Nephron progenitor cell (in vitro differentiated cells): ENCODE data around the gene RFTN1.

Experiments
- DNase-seq: peaks from one replicate; pipeline ENCODE4 v3.0.0; 2021
- H3K27ac Mint-ChIP-seq: 2 replicates; pipeline ENCODE4 v1.8.0; 2021; ENCODE audit warnings: mild to moderate bottlenecking, moderate library complexity, mixed read lengths
- H3K27me3 Mint-ChIP-seq: 2 replicates; pipeline ENCODE4 v1.8.0; 2021; ENCODE audit warnings: mild to moderate bottlenecking, low read depth, mixed read lengths; ENCODE audit not compliant: poor library complexity
- H3K36me3 Mint-ChIP-seq: 2 replicates; pipeline ENCODE4 v1.8.0; 2021; ENCODE audit warnings: low read depth, mixed read lengths
- H3K4me1 Mint-ChIP-seq: 2 replicates; pipeline ENCODE4 v1.8.0; 2021; ENCODE audit warnings: mixed read lengths
- H3K4me3 Mint-ChIP-seq: 2 replicates; pipeline ENCODE4 v1.8.0; 2021; ENCODE audit warnings: mild to moderate bottlenecking, moderate library complexity, mixed read lengths
- H3K9me3 Mint-ChIP-seq: 2 replicates; pipeline ENCODE4 v1.8.0; 2021; ENCODE audit warnings: mild to moderate bottlenecking, moderate library complexity, mixed read lengths
- TF ChIP-seq, protein P1 (sequence below): fragments of 200-600 bp; sonication (generic); IDR thresholded peaks from 2 replicates; pipeline ENCODE4 v1.5.0; 2021; ENCODE audit warnings: antibody characterized with exemption

The RFTN1 gene

DNA sequence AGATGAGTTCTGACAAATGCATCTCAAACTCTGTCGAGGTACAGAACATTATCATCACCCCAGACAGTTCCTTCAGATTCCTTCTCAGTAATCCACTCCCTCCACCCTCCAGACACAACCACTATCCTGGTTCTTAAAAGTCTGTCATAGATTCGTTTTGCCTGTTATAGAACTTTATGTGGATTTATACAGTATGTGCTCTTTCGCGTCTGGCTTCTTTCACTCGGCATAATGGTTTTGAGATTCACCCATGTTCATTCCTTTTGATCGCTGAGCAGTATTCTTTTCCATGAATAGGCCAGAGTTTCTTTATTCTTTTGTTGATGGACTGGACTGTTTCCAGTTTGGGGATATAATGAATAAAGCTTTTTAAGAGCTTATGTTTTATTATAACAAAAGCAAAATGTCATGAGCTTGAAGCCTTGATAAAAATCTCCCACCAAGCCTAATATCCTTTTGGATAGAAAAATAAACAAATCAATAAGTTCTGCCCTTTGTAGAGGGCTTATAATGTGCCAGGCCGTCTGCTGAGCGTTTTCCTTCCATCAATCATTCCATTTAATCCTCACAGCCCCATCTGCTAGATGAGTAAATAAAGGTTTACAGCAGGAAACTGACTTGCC lies 21.3 kb upstream of the RFTN1 start:
- peaks cover 11% of the 10 kb centered on the region for H3K9me3 Mint-ChIP-seq
- H3K4me1 Mint-ChIP-seq = peaks cover 67% of the 10 kb centered on the region
- H3K27ac Mint-ChIP-seq = peak overlapping the region; percentile 69
- peaks cover 11% of the 10 kb centered on the region for H3K27me3 Mint-ChIP-seq
- TF ChIP-seq, protein P1, sequence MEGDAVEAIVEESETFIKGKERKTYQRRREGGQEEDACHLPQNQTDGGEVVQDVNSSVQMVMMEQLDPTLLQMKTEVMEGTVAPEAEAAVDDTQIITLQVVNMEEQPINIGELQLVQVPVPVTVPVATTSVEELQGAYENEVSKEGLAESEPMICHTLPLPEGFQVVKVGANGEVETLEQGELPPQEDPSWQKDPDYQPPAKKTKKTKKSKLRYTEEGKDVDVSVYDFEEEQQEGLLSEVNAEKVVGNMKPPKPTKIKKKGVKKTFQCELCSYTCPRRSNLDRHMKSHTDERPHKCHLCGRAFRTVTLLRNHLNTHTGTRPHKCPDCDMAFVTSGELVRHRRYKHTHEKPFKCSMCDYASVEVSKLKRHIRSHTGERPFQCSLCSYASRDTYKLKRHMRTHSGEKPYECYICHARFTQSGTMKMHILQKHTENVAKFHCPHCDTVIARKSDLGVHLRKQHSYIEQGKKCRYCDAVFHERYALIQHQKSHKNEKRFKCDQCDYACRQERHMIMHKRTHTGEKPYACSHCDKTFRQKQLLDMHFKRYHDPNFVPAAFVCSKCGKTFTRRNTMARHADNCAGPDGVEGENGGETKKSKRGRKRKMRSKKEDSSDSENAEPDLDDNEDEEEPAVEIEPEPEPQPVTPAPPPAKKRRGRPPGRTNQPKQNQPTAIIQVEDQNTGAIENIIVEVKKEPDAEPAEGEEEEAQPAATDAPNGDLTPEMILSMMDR = no peak
- H3K36me3 Mint-ChIP-seq = no peaks in the 10 kb centered on the region
- no peak for DNase-seq
- H3K4me3 Mint-ChIP-seq = no peak overlapping the region

GRCh38 chr3:16533928-16534574 lies 20.6 kb upstream of the RFTN1 start:
- peak overlapping the region; percentile 79 for H3K27ac Mint-ChIP-seq
- TF ChIP-seq, protein P1 = no peak
- H3K36me3 Mint-ChIP-seq = no peaks in the 10 kb centered on the region
- peaks cover 11% of the 10 kb centered on the region for H3K9me3 Mint-ChIP-seq
- peaks cover 14% of the 10 kb centered on the region for H3K27me3 Mint-ChIP-seq
- peak; percentile 31 for DNase-seq
- peak overlapping the region; percentile 26 for H3K4me3 Mint-ChIP-seq
- peaks cover 73% of the 10 kb centered on the region for H3K4me1 Mint-ChIP-seq

DNA sequence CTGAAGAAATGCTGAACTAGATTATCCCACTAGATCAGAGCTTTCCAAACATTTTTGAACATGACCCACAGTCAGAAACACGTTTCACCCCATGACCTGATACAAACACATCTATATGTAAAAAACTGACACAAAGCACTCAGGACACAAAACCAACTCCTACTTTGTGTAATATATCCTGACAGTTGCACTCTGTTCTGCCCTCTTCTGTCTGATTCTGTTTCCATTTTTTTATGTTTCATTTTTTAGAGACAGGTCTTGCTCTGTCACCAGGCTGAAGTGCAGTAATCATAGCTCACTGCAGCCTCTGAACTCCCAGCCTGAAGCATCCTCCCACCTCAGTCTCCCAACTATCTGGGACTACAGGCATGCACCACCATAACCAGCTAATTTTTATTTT lies 15.8 kb upstream of the RFTN1 start:
- H3K9me3 Mint-ChIP-seq = peaks cover 26% of the 10 kb centered on the region
- no peak for DNase-seq
- H3K4me3 Mint-ChIP-seq = no peak overlapping the region
- peaks cover 58% of the 10 kb centered on the region for H3K4me1 Mint-ChIP-seq
- peaks cover 20% of the 10 kb centered on the region for H3K27me3 Mint-ChIP-seq
- H3K27ac Mint-ChIP-seq = no peak overlapping the region
- H3K36me3 Mint-ChIP-seq = peaks cover 4% of the 10 kb centered on the region
- TF ChIP-seq, protein P1 = no peak

- H3K27me3 Mint-ChIP-seq = peaks cover 20% of the 10 kb centered on the region
- H3K4me3 Mint-ChIP-seq = no peak overlapping the region
- H3K27ac Mint-ChIP-seq = no peak overlapping the region
- H3K36me3 Mint-ChIP-seq = peaks cover 4% of the 10 kb centered on the region
- TF ChIP-seq, protein P1 = no peak
- DNase-seq = no peak
- peaks cover 31% of the 10 kb centered on the region for H3K9me3 Mint-ChIP-seq
- H3K4me1 Mint-ChIP-seq = peaks cover 51% of the 10 kb centered on the region
Observed at GRCh38 chr3:16528581-16528993, 15.1 kb upstream of the RFTN1 start.

DNA sequence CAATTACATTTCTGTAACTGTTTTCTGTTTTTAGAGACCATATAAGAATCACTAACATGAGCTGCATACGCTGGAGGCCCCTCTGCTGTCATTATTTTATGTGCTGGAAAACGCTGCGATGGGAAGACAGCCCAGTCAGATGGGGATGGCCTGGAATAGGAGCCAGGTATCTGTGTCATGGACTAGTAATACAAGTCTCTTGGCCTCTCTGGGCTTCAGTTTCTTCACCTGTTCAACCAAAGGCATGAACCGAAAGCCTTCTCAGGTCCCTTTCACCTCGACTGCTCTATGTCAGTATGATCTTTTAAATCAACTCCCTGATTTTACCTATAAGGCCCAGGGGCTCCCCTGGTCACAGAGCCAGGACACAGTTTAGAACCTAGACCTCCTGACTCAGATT lies 14.6 kb upstream of the RFTN1 start:
- DNase-seq = no peak
- Mint-ChIP-seq H3K4me3 (no peak overlapping the region), H3K27ac (no peak overlapping the region), H3K9me3 (peaks cover 36% of the 10 kb centered on the region), H3K27me3 (peaks cover 20% of the 10 kb centered on the region), H3K4me1 (peaks cover 46% of the 10 kb centered on the region), H3K36me3 (peaks cover 9% of the 10 kb centered on the region)
- TF ChIP-seq, protein P1 = no peak

DNA sequence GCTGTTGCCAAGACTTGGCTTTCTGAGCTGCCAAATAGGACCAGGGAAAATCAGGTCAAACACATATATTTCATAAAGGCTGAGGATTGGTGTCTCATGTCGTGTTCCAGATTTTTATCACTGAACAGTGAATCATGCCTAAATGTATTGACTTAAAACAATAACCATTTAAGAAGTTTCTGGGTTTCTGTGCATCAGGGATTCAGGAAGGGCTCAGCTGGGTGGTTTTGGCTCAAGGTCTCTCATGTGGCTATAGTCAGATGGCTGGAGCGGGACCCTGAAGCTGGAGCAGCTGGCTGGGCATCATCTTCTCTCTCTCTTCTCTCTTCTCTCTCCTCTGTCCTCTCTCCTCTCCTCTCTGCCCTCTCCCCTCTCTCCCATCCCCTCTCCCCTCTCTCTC lies 10.7 kb upstream of the RFTN1 start:
- TF ChIP-seq, protein P1 = no peak
- Mint-ChIP-seq H3K4me1 (peaks cover 36% of the 10 kb centered on the region), H3K9me3 (peaks cover 48% of the 10 kb centered on the region), H3K36me3 (peaks cover 19% of the 10 kb centered on the region), H3K4me3 (no peak overlapping the region), H3K27ac (no peak overlapping the region), H3K27me3 (peaks cover 9% of the 10 kb centered on the region)
- no peak for DNase-seq
